ENCODE results near the gene ZNF622. TPM values are rescaled to one million over a fixed set of nuclear protein-coding genes. Genes with fewer than 3 reads are reported as not detected.
"Not testable (repeated sequence)": the region's sequence is repeated elsewhere in the genome, so short reads cannot be mapped to it uniquely, and the experiment has no call there.

ZNF622 gene
- total RNA-seq, 1 donor from 2014 or later = 28.1 TPM

DNA sequence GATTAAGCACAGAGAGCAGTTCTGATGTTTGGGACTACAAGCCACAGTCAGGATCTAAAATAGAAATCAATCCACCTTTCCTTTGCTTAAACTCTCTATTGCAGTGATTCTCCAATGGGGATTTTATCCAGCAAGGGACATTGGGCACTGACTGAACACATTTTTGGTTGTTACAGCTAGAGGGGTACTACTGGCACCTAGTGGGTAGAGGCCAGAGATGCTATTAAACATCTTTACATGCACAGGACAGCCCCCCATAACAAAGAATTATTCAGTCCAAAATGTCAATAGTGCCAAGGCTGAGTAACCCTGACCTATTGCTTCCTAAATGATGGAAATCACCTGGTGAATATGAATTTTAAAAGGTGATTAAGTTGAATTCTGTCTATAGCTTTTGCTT lies 12.0 kb downstream of the ZNF622 start:
- ATAC-seq = no peak
- intact Hi-C loops (cut with DNase I) = no loop called here
- peaks cover 87% of the 10 kb centered on the region for H3K36me3 ChIP-seq

DNA sequence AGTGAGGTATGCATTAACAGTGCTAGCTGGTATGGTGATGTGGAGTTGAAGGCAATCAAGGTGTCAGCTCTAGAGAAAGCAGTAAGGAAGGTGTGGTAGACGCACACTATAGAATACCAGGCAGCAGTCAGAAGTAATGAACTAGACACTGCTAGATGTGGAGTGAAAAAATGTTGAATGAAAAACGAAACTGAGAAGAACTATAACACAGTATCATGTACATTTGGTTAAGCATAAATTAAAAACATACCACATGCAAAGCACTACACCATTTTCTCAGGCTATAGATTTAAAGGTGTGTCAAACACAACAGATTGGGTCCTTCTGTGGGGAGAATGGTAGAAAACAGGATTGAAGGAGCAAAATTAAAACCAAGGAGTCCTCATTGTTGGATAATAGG lies 15.4 kb downstream of the ZNF622 start:
- Histone ChIP-seq H3K27me3 (ENCODE audit: low read depth) (no peaks in the 10 kb centered on the region), H3K9me3 (no peaks in the 10 kb centered on the region), H3K4me1 (peaks cover 5% of the 10 kb centered on the region), H3K4me3 (no peak overlapping the region), H3K27ac (no peak overlapping the region), H3K36me3 (peaks cover 70% of the 10 kb centered on the region)
- intact Hi-C loops (cut with DNase I) = no loop called here
- TF ChIP-seq, protein P1, sequence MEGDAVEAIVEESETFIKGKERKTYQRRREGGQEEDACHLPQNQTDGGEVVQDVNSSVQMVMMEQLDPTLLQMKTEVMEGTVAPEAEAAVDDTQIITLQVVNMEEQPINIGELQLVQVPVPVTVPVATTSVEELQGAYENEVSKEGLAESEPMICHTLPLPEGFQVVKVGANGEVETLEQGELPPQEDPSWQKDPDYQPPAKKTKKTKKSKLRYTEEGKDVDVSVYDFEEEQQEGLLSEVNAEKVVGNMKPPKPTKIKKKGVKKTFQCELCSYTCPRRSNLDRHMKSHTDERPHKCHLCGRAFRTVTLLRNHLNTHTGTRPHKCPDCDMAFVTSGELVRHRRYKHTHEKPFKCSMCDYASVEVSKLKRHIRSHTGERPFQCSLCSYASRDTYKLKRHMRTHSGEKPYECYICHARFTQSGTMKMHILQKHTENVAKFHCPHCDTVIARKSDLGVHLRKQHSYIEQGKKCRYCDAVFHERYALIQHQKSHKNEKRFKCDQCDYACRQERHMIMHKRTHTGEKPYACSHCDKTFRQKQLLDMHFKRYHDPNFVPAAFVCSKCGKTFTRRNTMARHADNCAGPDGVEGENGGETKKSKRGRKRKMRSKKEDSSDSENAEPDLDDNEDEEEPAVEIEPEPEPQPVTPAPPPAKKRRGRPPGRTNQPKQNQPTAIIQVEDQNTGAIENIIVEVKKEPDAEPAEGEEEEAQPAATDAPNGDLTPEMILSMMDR (IDR thresholded peaks at IDR 0.05) = no peak
- no peak for ATAC-seq
- no peak for DNase-seq

More for the DNA sequence above, 12.0 kb downstream of the ZNF622 start:
- Histone ChIP-seq H3K4me3 (no peak overlapping the region), H3K4me1 (peaks cover 24% of the 10 kb centered on the region), H3K27me3 (ENCODE audit: low read depth) (no peaks in the 10 kb centered on the region), H3K27ac (no peak overlapping the region), H3K9me3 (no peaks in the 10 kb centered on the region)
- TF ChIP-seq, protein P1 (IDR thresholded peaks at IDR 0.05) = no peak
- no peak for DNase-seq

DNA sequence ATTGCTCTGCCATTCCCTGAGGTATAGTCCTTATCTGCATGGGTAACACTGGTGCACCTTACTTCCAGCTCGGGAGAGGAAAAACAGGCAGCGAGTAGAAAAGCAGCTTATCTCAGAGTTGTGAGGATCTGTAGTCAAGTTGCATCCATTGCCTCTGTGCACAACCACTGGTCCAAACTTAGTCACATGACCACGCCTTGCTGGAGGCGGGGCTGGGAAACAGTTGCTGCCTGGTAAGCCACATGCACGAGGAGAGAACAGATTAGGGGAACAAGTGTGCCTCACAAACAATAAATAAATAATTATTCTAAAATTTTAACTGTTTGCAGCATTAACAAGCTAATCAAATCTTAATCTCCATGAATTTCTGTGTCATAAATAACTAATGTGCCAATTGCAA lies 18.6 kb downstream of the ZNF622 start:
- H3K4me3 ChIP-seq = no peak overlapping the region
- no peak overlapping the region for H3K27ac ChIP-seq
- no peaks in the 10 kb centered on the region for H3K4me1 ChIP-seq
- intact Hi-C loops (cut with DNase I) = no loop called here
- H3K9me3 ChIP-seq = no peaks in the 10 kb centered on the region
- peaks cover 51% of the 10 kb centered on the region for H3K36me3 ChIP-seq
- ATAC-seq (no peak), DNase-seq (no peak)
- no peaks in the 10 kb centered on the region for H3K27me3 ChIP-seq (ENCODE audit: low read depth)
- TF ChIP-seq, protein P1 (IDR thresholded peaks at IDR 0.05) = no peak

DNA sequence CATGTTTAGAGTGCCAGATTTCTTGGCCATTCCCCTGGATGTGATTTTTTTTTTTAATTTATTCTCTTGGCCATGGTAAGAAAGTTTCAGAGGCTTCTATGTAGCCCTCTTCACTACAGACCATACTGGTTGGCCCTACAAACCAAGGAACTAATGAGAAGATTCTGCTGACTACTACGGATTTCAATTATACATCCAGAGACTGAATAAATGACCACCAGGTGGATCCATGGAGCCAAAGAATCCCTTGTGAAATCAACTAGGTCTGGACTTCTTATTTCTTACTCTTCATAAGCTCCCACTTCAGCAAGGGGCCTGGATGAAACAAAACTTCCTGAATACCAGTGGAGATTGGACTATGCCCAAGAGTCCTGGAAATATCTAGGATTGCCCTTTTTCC lies 27.6 kb downstream of the ZNF622 start:
- no peaks in the 10 kb centered on the region for H3K36me3 ChIP-seq
- H3K9me3 ChIP-seq = no peaks in the 10 kb centered on the region
- H3K4me1 ChIP-seq = no peaks in the 10 kb centered on the region
- no peak overlapping the region for H3K4me3 ChIP-seq
- no peak for ATAC-seq
- TF ChIP-seq, protein P1 (IDR thresholded peaks at IDR 0.05) = no peak
- DNase-seq = no peak
- intact Hi-C loops (cut with DNase I) = no loop called here
- H3K27me3 ChIP-seq (ENCODE audit: low read depth) = no peaks in the 10 kb centered on the region
- no peak overlapping the region for H3K27ac ChIP-seq

DNA sequence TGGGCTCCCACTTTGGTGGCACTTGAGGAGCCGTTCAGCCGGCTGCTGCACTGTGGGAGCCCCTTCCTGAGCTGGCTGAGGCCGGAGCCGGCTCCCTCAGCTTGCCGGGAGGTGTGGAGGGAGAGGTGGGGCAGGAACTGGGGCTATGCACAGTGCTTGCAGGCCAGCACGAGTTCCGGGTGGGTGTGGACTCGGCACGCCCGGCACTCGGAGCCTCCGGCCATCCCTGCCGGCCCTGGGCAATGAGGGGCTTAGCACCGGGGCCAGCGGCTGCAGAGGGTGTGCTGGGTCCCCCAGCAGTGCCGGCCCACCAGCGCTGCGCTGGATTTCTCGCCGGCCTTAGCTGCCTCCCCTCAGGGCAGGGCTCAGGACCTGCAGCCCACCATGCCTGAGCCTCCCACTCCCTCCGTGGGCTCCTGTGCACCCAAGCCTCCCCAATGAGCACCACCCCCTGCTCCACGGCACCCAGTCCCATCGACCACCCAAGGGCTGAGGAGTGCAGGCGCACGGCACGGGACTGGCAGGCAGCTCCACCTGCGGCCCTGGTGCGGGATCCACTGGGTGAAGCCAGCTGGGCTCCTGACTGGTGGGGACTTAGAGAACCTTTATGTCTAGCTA lies 29.4 kb downstream of the ZNF622 start:
- H3K27me3 ChIP-seq (ENCODE audit: low read depth); H3K4me1 ChIP-seq; H3K27ac ChIP-seq; H3K36me3 ChIP-seq; intact Hi-C loops (cut with DNase I); H3K9me3 ChIP-seq; ATAC-seq; H3K4me3 ChIP-seq; DNase-seq: not testable (repeated sequence)

DNA sequence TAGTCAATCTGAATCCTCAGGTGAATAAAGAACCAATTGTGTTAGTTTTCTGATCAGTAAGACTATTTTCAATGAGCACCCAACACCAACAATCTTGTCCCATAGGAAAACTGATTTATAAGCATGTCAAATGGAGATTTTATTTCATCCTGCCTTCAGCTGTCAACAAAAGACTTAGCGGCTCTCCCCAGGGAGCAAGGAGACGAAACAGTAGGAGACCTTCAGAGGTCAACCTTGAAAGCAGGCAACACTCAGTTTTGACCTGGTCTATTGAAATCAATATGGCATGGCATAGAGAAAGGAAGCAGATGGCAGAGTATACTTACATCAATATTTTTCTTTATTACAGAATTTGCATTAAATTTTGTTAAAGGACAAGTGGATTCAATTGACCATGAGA lies 34.1 kb downstream of the ZNF622 start:
- intact Hi-C loops (cut with DNase I) = no loop called here
- no peaks in the 10 kb centered on the region for H3K36me3 ChIP-seq
- no peaks in the 10 kb centered on the region for H3K9me3 ChIP-seq
- no peak overlapping the region for H3K27ac ChIP-seq
- H3K4me3 ChIP-seq = no peak overlapping the region
- H3K4me1 ChIP-seq = no peaks in the 10 kb centered on the region
- ATAC-seq (no peak), DNase-seq (no peak)
- TF ChIP-seq, protein P1 (IDR thresholded peaks at IDR 0.05) = no peak
- H3K27me3 ChIP-seq (ENCODE audit: low read depth) = no peaks in the 10 kb centered on the region

Data from lower lobe of right lung (tissue), 2 donors.